Thymus (tissue), 11 donors: ENCODE measurements around the gene STPG4. TPM values are rescaled to one million over a fixed set of nuclear protein-coding genes. Genes with fewer than 3 reads are reported as not detected.

Experiments used
- DNase-seq, 9 donors: peaks; one replicate each; pipeline ENCODE4 v3.0.0-alpha.2; 2013; ENCODE audit warnings: low spot score in 9 of 9, low read depth in 6 of 9, missing footprints in 1 of 9
- H3K27ac ChIP-seq, 2 donors: one replicate each; pipeline ENCODE4 v1.5.1; 2013; ENCODE audit warnings: control low read depth in 1 of 2, low read depth in 1 of 2, low read length in 1 of 2, mild to moderate bottlenecking in 1 of 2, moderate library complexity in 1 of 2
- H3K27me3 ChIP-seq, 2 donors: one replicate each; pipeline ENCODE4 v1.5.1; 2013; ENCODE audit warnings: low read length in 1 of 2; ENCODE audit not compliant: control insufficient read depth in 2 of 2, insufficient read depth in 1 of 2
- H3K36me3 ChIP-seq, 2 donors: one replicate each; pipeline ENCODE4 v1.5.1; 2013; ENCODE audit warnings: low read length in 1 of 2, mild to moderate bottlenecking in 1 of 2, moderate library complexity in 1 of 2; ENCODE audit not compliant: control insufficient read depth in 2 of 2, insufficient read depth in 2 of 2
- H3K4me1 ChIP-seq, 2 donors: one replicate each; pipeline ENCODE4 v1.5.1; 2013; ENCODE audit warnings: low read length in 2 of 2; ENCODE audit not compliant: control insufficient read depth in 2 of 2, insufficient read depth in 2 of 2
- H3K4me3 ChIP-seq, 2 donors: one replicate each; pipeline ENCODE4 v1.5.1; 2013; ENCODE audit warnings: low read length in 2 of 2, control low read depth in 1 of 2, mild to moderate bottlenecking in 1 of 2
- H3K9me3 ChIP-seq, 2 donors: one replicate each; pipeline ENCODE4 v1.5.1; 2013; ENCODE audit warnings: low read length in 1 of 2, mild to moderate bottlenecking in 1 of 2; ENCODE audit not compliant: control insufficient read depth in 2 of 2, insufficient read depth in 1 of 2
- WGBS: extraction: QIAGEN DNeasy Blood & Tissue Kit; methylation state at CpG from one replicate; pipeline ENCODE4 v1.1.7; 2013; 5-methylcytosine and 5-hydroxymethylcytosine counted together
- polyA plus RNA-seq: library from polyadenylated mRNA; stranded (reverse); fragments of 200-250 nt; gene quantifications from one replicate; pipeline ENCODE4 v1.2.3, GENCODE V29; 2013
- total RNA-seq: library from RNA; stranded (reverse); fragments of 120-200 nt; gene quantifications from one replicate; pipeline ENCODE4 v1.2.4, GENCODE V29; 2013
- donor health status: healthy.

Gene STPG4
- total and polyA plus RNA-seq, 2 donors, result 0.05 to 0.14 TPM

GRCh38 chr2:47068981-47069627 is 86.0 kb downstream of the STPG4 start:
- Histone ChIP-seq H3K4me1 (peaks cover 7 to 38% of the 10 kb centered on the region in 2 donors), H3K27me3 (no peaks in the 10 kb centered on the region), H3K9me3 (no peaks in the 10 kb centered on the region), H3K4me3 (no peak overlapping the region), H3K27ac (peak overlapping the region; percentile 12 to 42), H3K36me3 (peaks cover 93 to 95% of the 10 kb centered on the region in 2 donors)
- no peak for DNase-seq
- 98% methylated on average over 6 of the region's 6 CpGs for WGBS

GRCh38 chr2:47067788-47068407 is 87.2 kb downstream of the STPG4 start:
- Histone ChIP-seq H3K4me3 (no peak overlapping the region), H3K4me1 (peaks cover 7 to 30% of the 10 kb centered on the region in 2 donors), H3K9me3 (no peaks in the 10 kb centered on the region), H3K27ac (no peak overlapping the region), H3K36me3 (peaks cover 93 to 95% of the 10 kb centered on the region in 2 donors), H3K27me3 (no peaks in the 10 kb centered on the region)
- WGBS, result 90% methylated on average over 14 of the region's 14 CpGs
- no peak for DNase-seq

- H3K4me3 ChIP-seq, result no peak overlapping the region
- H3K9me3 ChIP-seq, result no peaks in the 10 kb centered on the region
- peaks cover 3 to 15% of the 10 kb centered on the region in 2 donors for H3K4me1 ChIP-seq
- 93% methylated on average over 4 of the region's 4 CpGs for whole genome bisulfite sequencing
- no peak overlapping the region for H3K27ac ChIP-seq
- no peaks in the 10 kb centered on the region for H3K27me3 ChIP-seq
- DNase-seq, result no peak
- H3K36me3 ChIP-seq, result peaks cover 93 to 95% of the 10 kb centered on the region in 2 donors
Measured at GRCh38 chr2:47065771-47066380, 89.2 kb downstream of the STPG4 start.

- WGBS, result 91% methylated on average over 3 of the region's 3 CpGs
- no peak for DNase-seq
Measured at GRCh38 chr2:47065343-47065742, 89.8 kb downstream of the STPG4 start.

DNA sequence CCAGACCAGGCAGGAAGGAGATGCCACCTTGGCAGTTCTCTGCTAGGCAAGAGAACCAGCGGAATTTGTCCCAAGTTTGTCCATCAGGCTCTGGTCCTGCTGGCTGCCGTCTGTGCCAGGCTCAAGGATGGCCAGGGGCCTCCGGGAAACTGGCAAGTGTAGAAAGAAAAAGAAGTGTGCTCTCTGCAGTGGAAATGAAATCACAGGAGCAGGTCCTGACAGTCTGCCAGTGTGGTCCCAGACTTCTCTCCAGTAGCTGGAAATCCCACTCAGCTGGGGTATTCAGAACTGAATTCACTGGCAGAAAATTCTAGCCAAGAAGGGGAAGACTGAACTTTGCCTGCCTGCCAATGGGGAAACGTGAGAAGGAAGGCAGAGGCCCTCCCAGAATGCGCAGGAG is 91.0 kb downstream of the STPG4 start:
- WGBS, result 96% methylated on average over 5 of the region's 5 CpGs

More at GRCh38 chr2:47065343-47065742, 89.8 kb downstream of the STPG4 start:
- H3K27me3 ChIP-seq, result no peaks in the 10 kb centered on the region
- H3K36me3 ChIP-seq, result peaks cover 93 to 95% of the 10 kb centered on the region in 2 donors
- H3K4me1 ChIP-seq, result peaks cover 3 to 11% of the 10 kb centered on the region in 2 donors
- H3K4me3 ChIP-seq, result no peak overlapping the region
- no peak overlapping the region for H3K27ac ChIP-seq
- no peaks in the 10 kb centered on the region for H3K9me3 ChIP-seq

GRCh38 chr2:47063538-47063930 is 91.6 kb downstream of the STPG4 start:
- Histone ChIP-seq H3K27ac (no peak overlapping the region), H3K36me3 (peaks cover 89 to 93% of the 10 kb centered on the region in 2 donors)
- 91% methylated on average over 4 of the region's 4 CpGs for WGBS

More for the DNA sequence above, 91.0 kb downstream of the STPG4 start:
- no peak for DNase-seq
- Histone ChIP-seq H3K27ac (no peak overlapping the region), H3K9me3 (no peaks in the 10 kb centered on the region), H3K36me3 (peaks cover 91 to 93% of the 10 kb centered on the region in 2 donors), H3K27me3 (no peaks in the 10 kb centered on the region), H3K4me1 (peaks cover 0 to under 1% of the 10 kb centered on the region in 2 donors), H3K4me3 (no peak overlapping the region)

DNA sequence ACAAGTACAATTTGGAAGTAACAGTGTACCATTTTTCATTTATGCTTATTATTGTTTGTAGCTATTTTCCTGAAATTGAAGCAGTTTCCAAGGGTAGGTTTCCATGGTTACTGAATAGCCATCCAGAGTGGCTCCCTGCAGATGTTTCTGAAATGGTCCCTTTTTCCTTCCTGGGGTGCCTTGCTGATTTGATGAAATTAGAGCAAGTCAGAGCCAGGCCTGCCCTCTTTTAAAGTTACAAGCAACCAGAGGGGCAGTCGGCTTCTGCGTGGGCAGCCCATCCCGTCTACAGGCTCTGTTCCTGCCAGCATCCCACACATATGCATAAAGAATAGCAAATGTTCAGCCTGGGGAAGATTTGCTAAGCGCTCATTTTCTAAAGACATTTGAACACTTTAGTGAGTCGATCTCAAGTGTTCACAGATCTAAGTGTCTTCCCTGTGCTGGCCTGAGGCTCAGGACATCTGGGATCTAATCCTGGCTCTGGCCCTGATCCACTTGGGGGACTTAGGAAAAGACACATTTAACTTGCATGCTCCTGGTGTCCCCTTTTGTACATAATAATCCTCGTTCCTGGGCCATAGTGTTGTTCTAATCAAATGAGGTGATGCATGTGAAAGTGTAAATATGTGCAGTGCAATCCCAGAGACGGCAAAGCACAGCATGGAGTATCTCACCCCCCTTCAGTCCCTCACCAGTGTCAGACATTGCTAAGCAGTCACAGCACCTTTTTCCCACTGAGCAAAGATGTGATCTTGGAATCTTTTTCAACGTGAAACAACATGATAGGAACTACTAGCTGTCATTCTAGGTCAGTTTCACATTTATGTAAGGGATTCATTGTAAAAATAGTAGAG is 92.2 kb downstream of the STPG4 start:
- no peak overlapping the region for H3K27ac ChIP-seq
- H3K4me1 ChIP-seq, result peaks cover 0 to 9% of the 10 kb centered on the region in 2 donors
- H3K4me3 ChIP-seq, result no peak overlapping the region
- H3K9me3 ChIP-seq, result no peaks in the 10 kb centered on the region
- DNase-seq, result no peak
- peaks cover 84 to 93% of the 10 kb centered on the region in 2 donors for H3K36me3 ChIP-seq
- WGBS, result 96% methylated on average over 8 of the region's 8 CpGs
- no peaks in the 10 kb centered on the region for H3K27me3 ChIP-seq

More at GRCh38 chr2:47063538-47063930, 91.6 kb downstream of the STPG4 start:
- peaks cover 0 to 3% of the 10 kb centered on the region in 2 donors for H3K4me1 ChIP-seq
- H3K27me3 ChIP-seq, result no peaks in the 10 kb centered on the region
- no peak for DNase-seq
- no peak overlapping the region for H3K4me3 ChIP-seq
- no peaks in the 10 kb centered on the region for H3K9me3 ChIP-seq

- DNase-seq, result no peak
Measured at GRCh38 chr2:47061944-47062678, 93.0 kb downstream of the STPG4 start.

More at GRCh38 chr2:47061944-47062678, 93.0 kb downstream of the STPG4 start:
- 97% methylated on average over 10 of the region's 10 CpGs for WGBS
- H3K4me3 ChIP-seq, result no peak overlapping the region
- H3K27me3 ChIP-seq, result no peaks in the 10 kb centered on the region
- H3K4me1 ChIP-seq, result peaks cover 0 to 17% of the 10 kb centered on the region in 2 donors
- H3K27ac ChIP-seq, result peak overlapping the region in 1 of 2 donors; percentile 26
- no peaks in the 10 kb centered on the region for H3K9me3 ChIP-seq
- H3K36me3 ChIP-seq, result peaks cover 81 to 93% of the 10 kb centered on the region in 2 donors
